T-cell (primary cell): ENCODE measurements around the gene CDC42BPG. TPM values are rescaled to one million over a fixed set of nuclear protein-coding genes. Genes with fewer than 3 reads are reported as not detected.

Experiments
- ATAC-seq, 4 experiments: fragments of 200-7000 bp in 3 of 4; fragments of 150-1000 bp in 1 of 4; cut with Tn5 transposase; replicated peaks in 1 of 4; 1 replicate in 3 of 4; 2 replicates in 1 of 4; pipeline ENCODE4 v1.10.0; 2021; ENCODE audit warnings: moderate library complexity in 3 of 4, mild to moderate bottlenecking in 2 of 4, moderate number of reproducible peaks in 1 of 4
- CTCF ChIA-PET, 2 donors: fragments of 300-600 bp; sonication (Branson Sonifier 250); formaldehyde crosslinking; loops; one replicate each; lab custom pipeline; 2022; ENCODE audit warnings: antibody characterized with exemption in 2 of 2; lab: Charles Lee
- POLR2A ChIA-PET, 2 donors: fragments of 300-600 bp; sonication (Branson Sonifier 250); formaldehyde crosslinking; loops; one replicate each; lab custom pipeline; 2022; ENCODE audit warnings: antibody characterized with exemption in 2 of 2; lab: Charles Lee
- DNase-seq, 35 experiments: peaks; one replicate each; pipeline versions ENCODE4 v3.0.0 to v3.0.0-alpha.2; 2013 to 2023
- H3K27ac ChIP-seq: one replicate; pipeline ENCODE4 v1.5.1; 2013; ENCODE audit warnings: low read length
- H3K27me3 ChIP-seq, 2 experiments: replicated peaks in 1 of 2; 1 replicate in 1 of 2; 2 replicates in 1 of 2; pipeline versions ENCODE4 v1.6.1 to v1.7.0; 2013; ENCODE audit warnings: low read length in 1 of 2, mixed read lengths in 1 of 2; ENCODE audit not compliant: control insufficient read depth in 2 of 2, insufficient read depth in 2 of 2; ENCODE audit errors: extremely low read depth in 1 of 2
- H3K36me3 ChIP-seq, 2 donors: 1 replicate in 1 of 2; 2 replicates in 1 of 2; pipeline versions ENCODE4 v1.6.1 to v1.7.0; 2013; ENCODE audit warnings: low read length in 1 of 2; ENCODE audit not compliant: control insufficient read depth in 2 of 2, insufficient read depth in 1 of 2; ENCODE audit errors: extremely low read depth in 1 of 2
- H3K4me1 ChIP-seq, 2 experiments: 1 replicate in 1 of 2; 2 replicates in 1 of 2; pipeline versions ENCODE4 v1.6.1 to v1.7.0; 2013; ENCODE audit warnings: low read length in 2 of 2, mixed read lengths in 1 of 2; ENCODE audit not compliant: insufficient read depth in 2 of 2, control insufficient read depth in 1 of 2; ENCODE audit errors: extremely low read depth in 1 of 2
- H3K4me3 ChIP-seq, 2 donors: 1 replicate in 1 of 2; 2 replicates in 1 of 2; pipeline versions ENCODE4 v1.5.1 to v1.7.0; 2013; ENCODE audit warnings: mild to moderate bottlenecking in 2 of 2, low read length in 1 of 2, moderate library complexity in 1 of 2; ENCODE audit not compliant: control insufficient read depth in 1 of 2; ENCODE audit errors: extremely low read depth in 1 of 2
- H3K9me3 ChIP-seq: 2 replicates; pipeline ENCODE4 v1.7.0; 2013
- H3K27ac Mint-ChIP-seq, 2 donors: one replicate each; pipeline ENCODE4 v1.8.0; 2020 to 2021; ENCODE audit warnings: mild to moderate bottlenecking in 2 of 2, mixed read lengths in 2 of 2
- H3K27me3 Mint-ChIP-seq, 2 donors: one replicate each; pipeline ENCODE4 v1.8.0; 2021 to 2022; ENCODE audit warnings: mixed read lengths in 2 of 2
- H3K36me3 Mint-ChIP-seq: one replicate; pipeline ENCODE4 v1.8.0; 2021; ENCODE audit warnings: mixed read lengths
- H3K4me1 Mint-ChIP-seq, 3 donors: one replicate each; pipeline ENCODE4 v1.8.0; 2020 to 2022; ENCODE audit warnings: mixed read lengths in 3 of 3, mild to moderate bottlenecking in 1 of 3
- H3K4me3 Mint-ChIP-seq, 3 donors: one replicate each; pipeline ENCODE4 v1.8.0; 2020 to 2022; ENCODE audit warnings: mild to moderate bottlenecking in 3 of 3, mixed read lengths in 3 of 3, moderate library complexity in 3 of 3
- H3K9me3 Mint-ChIP-seq, 3 donors: one replicate each; pipeline ENCODE4 v1.8.0; 2020 to 2022; ENCODE audit warnings: mixed read lengths in 3 of 3
- WGBS: methylation state at CpG from one replicate; pipeline ENCODE4 v1.1.5; 2013; ENCODE audit warnings: missing lambda C conversion rate; ENCODE audit not compliant: insufficient coverage; 5-methylcytosine and 5-hydroxymethylcytosine counted together
- total RNA-seq, 35 experiments: library from RNA in 6 of 35; stranded (reverse) in 6 of 35; fragments of 120-200 nt in 1 of 35; gene quantifications; one replicate each; pipeline versions ENCODE4 v1.2.1 to v1.2.4 and lab custom pipeline; 2013 to 2026

The CDC42BPG gene
- total RNA-seq, 5 donors from 2014 or later (not counting 1 experiment from before 2014, with no cell fraction given) = 7.4 to 10.5 (median 9.1) TPM

- Histone ChIP-seq H3K27me3 (no peaks in the 10 kb centered on the region), H3K9me3 (no peaks in the 10 kb centered on the region), H3K4me3 (peak within 1 kb of the TSS; percentile 66 to 93), H3K4me1 (peaks cover 40 to 45% of the 10 kb centered on the region in 2 experiments), H3K36me3 (peaks cover 15 to 39% of the 10 kb centered on the region in 2 donors), H3K27ac (peak within 1 kb of the TSS; percentile 99)
- H3K4me3 Mint-ChIP-seq = peak within 1 kb of the TSS; percentile 85 to 93 (median 91)
- no peaks in the 10 kb centered on the region for H3K9me3 Mint-ChIP-seq
- H3K27me3 Mint-ChIP-seq = no peaks in the 10 kb centered on the region
- peaks cover 36% of the 10 kb centered on the region for H3K36me3 Mint-ChIP-seq
- ATAC-seq (peak; percentile 81 to 84 (median 82)), DNase-seq (peak; percentile 95 to 100 (median 100))
- H3K27ac Mint-ChIP-seq = peak within 1 kb of the TSS; percentile 98 to 100
- WGBS = under 1% methylated on average over 73 of the region's 80 CpGs
- H3K4me1 Mint-ChIP-seq = peaks cover 62 to 63% (median 62%) of the 10 kb centered on the region in 3 donors
- ChIA-PET POLR2A (interaction anchor here (0.6 to 1.5 kb wide), 27 partner anchors 10 to 940 kb away, joined by 3 to 20 read pairs (median 4); partner anchors contain the start of genes EHD1 (in 1 of the 2), FAU (in 1 of the 2), MALAT1 (in 1 of the 2) and MRPL49 (in 1 of the 2)), CTCF (interaction anchor here (0.6 to 1.8 kb wide), 15 partner anchors 11 to 1142 kb away, joined by 3 to 14 read pairs (median 4); partner anchors contain the start of genes MAP4K2 (in 1 of the 2), RASGRP2 (in 1 of the 2) and RELA (in 1 of the 2))
Observed at GRCh38 chr11:64778473-64779298, 65.8 kb downstream of the CDC42BPG start, which contains the start of gene SF1. SF1 (minus strand) TSS chr11:64778542; CDS start chr11:64778392, 150 bp downstream.

- Mint-ChIP-seq H3K27ac (peak overlapping the region; percentile 98 to 100), H3K27me3 (no peaks in the 10 kb centered on the region), H3K9me3 (no peaks in the 10 kb centered on the region), H3K4me3 (peak overlapping the region; percentile 83 to 85 (median 85)), H3K4me1 (peaks cover 67 to 69% (median 68%) of the 10 kb centered on the region in 3 donors), H3K36me3 (peaks cover 41% of the 10 kb centered on the region)
- CTCF ChIA-PET = interaction anchor here (0.6 to 1.8 kb wide), 12 partner anchors 10 to 967 kb away, joined by 3 to 14 read pairs (median 4); partner anchors contain the start of genes MAP4K2 (in 1 of the 2) and RASGRP2 (in 1 of the 2)
- DNase-seq = no peak
- POLR2A ChIA-PET = interaction anchor here (0.6 to 1.5 kb wide), 13 partner anchors 10 to 720 kb away, joined by 3 to 20 read pairs (median 3); partner anchors contain the start of genes FAU (in 1 of the 2), MALAT1 (in 1 of the 2), MRPL49 (in 1 of the 2) and PPP2R5B (in 1 of the 2)
- Histone ChIP-seq H3K4me1 (peaks cover 45 to 50% of the 10 kb centered on the region in 2 experiments), H3K36me3 (peaks cover 15 to 44% of the 10 kb centered on the region in 2 donors), H3K27me3 (no peaks in the 10 kb centered on the region), H3K27ac (peak overlapping the region; percentile 99), H3K4me3 (peak overlapping the region; percentile 54 to 61), H3K9me3 (no peaks in the 10 kb centered on the region)
- ATAC-seq = peak in 2 of 4 experiments; percentile 6
- under 1% methylated on average over 26 of the region's 28 CpGs for WGBS
Observed at GRCh38 chr11:64778223-64778472, 66.3 kb downstream of the CDC42BPG start.

GRCh38 chr11:64777449-64778222, 66.8 kb downstream of the CDC42BPG start:
- ChIA-PET CTCF (interaction anchor here (0.6 to 1.8 kb wide), 2 partner anchors 31 to 33 kb away, joined by 3 to 14 read pairs; partner anchors contain the start of gene RASGRP2 (in 1 of the 2)), POLR2A (interaction anchor here (0.6 to 2.1 kb wide), 9 partner anchors 10 to 534 kb away, joined by 3 to 11 read pairs (median 4); partner anchors contain the start of gene PYGM (in 1 of the 2))
- under 1% methylated on average over 93 of the region's 98 CpGs for WGBS
- Mint-ChIP-seq H3K9me3 (no peaks in the 10 kb centered on the region), H3K4me1 (peaks cover 72 to 74% (median 73%) of the 10 kb centered on the region in 3 donors), H3K4me3 (peak overlapping the region; percentile 85 to 93 (median 91)), H3K27me3 (no peaks in the 10 kb centered on the region), H3K27ac (peak overlapping the region; percentile 92 to 93), H3K36me3 (peaks cover 46% of the 10 kb centered on the region)
- H3K4me3 ChIP-seq = peak overlapping the region; percentile 66 to 93
- peaks cover 15 to 49% of the 10 kb centered on the region in 2 donors for H3K36me3 ChIP-seq
- peak overlapping the region; percentile 69 for H3K27ac ChIP-seq
- ATAC-seq = peak; percentile 1 to 19 (median 9)
- H3K27me3 ChIP-seq = no peaks in the 10 kb centered on the region
- peaks cover 50 to 56% of the 10 kb centered on the region in 2 experiments for H3K4me1 ChIP-seq
- no peaks in the 10 kb centered on the region for H3K9me3 ChIP-seq
- DNase-seq = peak; percentile 65 to 92 (median 77)

GRCh38 chr11:64776875-64777274, 67.6 kb downstream of the CDC42BPG start:
- H3K27ac Mint-ChIP-seq = peak overlapping the region; percentile 92 to 93
- DNase-seq (no peak), ATAC-seq (no peak)
- H3K4me3 ChIP-seq = peak overlapping the region; percentile 66 to 93
- ChIA-PET POLR2A (interaction anchor here (0.6 to 2.1 kb wide), 7 partner anchors 9 to 29 kb away, joined by 3 to 11 read pairs (median 4); partner anchors contain the start of gene PYGM (in 1 of the 2)), CTCF (interaction anchor here (0.6 to 1.4 kb wide), 4 partner anchors 11 to 1094 kb away, joined by 3 to 6 read pairs (median 4); no protein-coding TSS in a partner anchor)
- WGBS = 0% methylated on average over 2 of the region's 3 CpGs
- no peaks in the 10 kb centered on the region for H3K9me3 ChIP-seq
- no peaks in the 10 kb centered on the region for H3K9me3 Mint-ChIP-seq
- H3K4me1 ChIP-seq = peaks cover 58 to 59% of the 10 kb centered on the region in 2 experiments
- peaks cover 54% of the 10 kb centered on the region for H3K36me3 Mint-ChIP-seq
- H3K27ac ChIP-seq = peak overlapping the region; percentile 69
- H3K36me3 ChIP-seq = peaks cover 15 to 57% of the 10 kb centered on the region in 2 donors
- H3K27me3 Mint-ChIP-seq = no peaks in the 10 kb centered on the region
- peak overlapping the region; percentile 85 to 93 (median 91) for H3K4me3 Mint-ChIP-seq
- peaks cover 77 to 81% (median 77%) of the 10 kb centered on the region in 3 donors for H3K4me1 Mint-ChIP-seq
- no peaks in the 10 kb centered on the region for H3K27me3 ChIP-seq

GRCh38 chr11:64776425-64776824, 68.0 kb downstream of the CDC42BPG start:
- DNase-seq = no peak
- Mint-ChIP-seq H3K27ac (peak overlapping the region; percentile 92 to 93), H3K27me3 (no peaks in the 10 kb centered on the region), H3K9me3 (no peaks in the 10 kb centered on the region), H3K4me3 (peak overlapping the region; percentile 85 to 93 (median 91)), H3K36me3 (peaks cover 58% of the 10 kb centered on the region), H3K4me1 (peaks cover 81 to 85% (median 82%) of the 10 kb centered on the region in 3 donors)
- H3K4me1 ChIP-seq = peaks cover 59 to 62% of the 10 kb centered on the region in 2 experiments
- POLR2A ChIA-PET = interaction anchor here (0.8 to 2.1 kb wide), 4 partner anchors 8 to 15 kb away, joined by 4 to 11 read pairs (median 6); no protein-coding TSS in a partner anchor
- no peak for ATAC-seq
- peak overlapping the region; percentile 66 to 93 for H3K4me3 ChIP-seq
- peak overlapping the region; percentile 69 for H3K27ac ChIP-seq
- no peaks in the 10 kb centered on the region for H3K27me3 ChIP-seq
- CTCF ChIA-PET = interaction anchor here (0.7 to 1.4 kb wide), 4 partner anchors 10 to 1095 kb away, joined by 3 to 6 read pairs (median 4); no protein-coding TSS in a partner anchor
- no peaks in the 10 kb centered on the region for H3K9me3 ChIP-seq
- H3K36me3 ChIP-seq = peaks cover 15 to 60% of the 10 kb centered on the region in 2 donors
- 80% methylated on average over 1 of the region's 6 CpGs for WGBS
